Measurements from ENCODE around the gene NCOA3.
A peak's percentile ranks its signal among the peaks of the same experiment; 100 is the strongest.
"Not testable (repeated sequence)": the region's sequence is repeated elsewhere in the genome, so short reads cannot be mapped to it uniquely, and the experiment has no call there.

NCOA3 gene

GRCh38 chr20:47501116-47501481, 588 bp upstream of the NCOA3 start:
- peak; percentile 24 for DNase-seq (ENCODE audit: low spot score)

GRCh38 chr20:47502271-47503239, 868 bp downstream of the NCOA3 start:
- no peak for DNase-seq (ENCODE audit: low spot score)

- DNase-seq (ENCODE audit: low spot score) = no peak
Measured at GRCh38 chr20:47503685-47504084, 2.0 kb downstream of the NCOA3 start.

GRCh38 chr20:47506335-47506734, 4.6 kb downstream of the NCOA3 start:
- no peak for DNase-seq (ENCODE audit: low spot score)

- DNase-seq (ENCODE audit: low spot score) = peak; percentile 54
Measured at GRCh38 chr20:47506850-47507249, 5.2 kb downstream of the NCOA3 start.

- not testable (repeated sequence) for DNase-seq (ENCODE audit: low spot score)
Measured at GRCh38 chr20:47507275-47507981, 5.7 kb downstream of the NCOA3 start.

GRCh38 chr20:47508278-47508677, 6.6 kb downstream of the NCOA3 start:
- DNase-seq (ENCODE audit: low spot score) = no peak

GRCh38 chr20:47509104-47509661, 7.5 kb downstream of the NCOA3 start:
- no peak for DNase-seq (ENCODE audit: low spot score)

- DNase-seq (ENCODE audit: low spot score) = no peak
Measured at GRCh38 chr20:47509685-47510084, 8.0 kb downstream of the NCOA3 start.

- DNase-seq (ENCODE audit: low spot score) = no peak
Measured at GRCh38 chr20:47515843-47516242, 14.2 kb downstream of the NCOA3 start.

GRCh38 chr20:47521059-47521808, 19.5 kb downstream of the NCOA3 start:
- DNase-seq (ENCODE audit: low spot score) = no peak

GRCh38 chr20:47524015-47524784, 22.5 kb downstream of the NCOA3 start:
- no peak for DNase-seq (ENCODE audit: low spot score)

GRCh38 chr20:47527004-47527800, 25.5 kb downstream of the NCOA3 start:
- no peak for DNase-seq (ENCODE audit: low spot score)

- DNase-seq (ENCODE audit: low spot score) = no peak
Measured at GRCh38 chr20:47529840-47530239, 28.2 kb downstream of the NCOA3 start.

- no peak for DNase-seq (ENCODE audit: low spot score)
Measured at GRCh38 chr20:47531458-47531857, 29.8 kb downstream of the NCOA3 start.

- DNase-seq (ENCODE audit: low spot score) = no peak
Measured at GRCh38 chr20:47532002-47532401, 30.3 kb downstream of the NCOA3 start.

- DNase-seq (ENCODE audit: low spot score) = no peak
Measured at GRCh38 chr20:47533518-47534062, 31.9 kb downstream of the NCOA3 start.

- no peak for DNase-seq (ENCODE audit: low spot score)
Measured at GRCh38 chr20:47534405-47534804, 32.7 kb downstream of the NCOA3 start.

- no peak for DNase-seq (ENCODE audit: low spot score)
Measured at GRCh38 chr20:47535088-47535487, 33.4 kb downstream of the NCOA3 start.

GRCh38 chr20:47535994-47536393, 34.3 kb downstream of the NCOA3 start:
- no peak for DNase-seq (ENCODE audit: low spot score)

Measured in D341Med (cell line).